Inferior parietal cortex (tissue), 1 donor: ENCODE results near the gene PDIA2.
"Not testable (repeated sequence)": the region's sequence is repeated elsewhere in the genome, so short reads cannot be mapped to it uniquely, and the experiment has no call there.

Source experiments
- DNase-seq: peaks from one replicate; pipeline ENCODE4 v3.0.0-alpha.2; 2016; ENCODE audit errors: extremely low spot score

PDIA2 gene

DNA sequence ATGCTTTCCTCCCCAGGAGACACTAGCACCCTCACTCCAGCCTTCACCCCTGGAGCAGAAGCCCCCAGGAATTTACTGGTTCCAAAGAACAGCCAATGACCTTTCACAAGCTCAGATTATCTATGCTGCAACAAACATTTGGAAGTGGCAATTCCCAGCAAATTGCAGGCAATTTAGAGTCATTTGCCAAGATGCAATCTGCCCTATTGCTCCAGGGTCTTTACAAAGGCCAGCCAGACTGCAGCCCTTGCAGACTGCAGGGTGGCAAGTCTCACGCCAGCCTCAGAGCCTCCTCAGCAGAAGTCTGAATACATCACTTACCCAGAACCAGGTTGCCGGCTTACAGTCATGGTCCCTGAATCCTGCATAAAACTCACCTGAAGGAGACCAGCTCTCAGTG lies 47.8 kb downstream of the PDIA2 start:
- no peak for DNase-seq

DNA sequence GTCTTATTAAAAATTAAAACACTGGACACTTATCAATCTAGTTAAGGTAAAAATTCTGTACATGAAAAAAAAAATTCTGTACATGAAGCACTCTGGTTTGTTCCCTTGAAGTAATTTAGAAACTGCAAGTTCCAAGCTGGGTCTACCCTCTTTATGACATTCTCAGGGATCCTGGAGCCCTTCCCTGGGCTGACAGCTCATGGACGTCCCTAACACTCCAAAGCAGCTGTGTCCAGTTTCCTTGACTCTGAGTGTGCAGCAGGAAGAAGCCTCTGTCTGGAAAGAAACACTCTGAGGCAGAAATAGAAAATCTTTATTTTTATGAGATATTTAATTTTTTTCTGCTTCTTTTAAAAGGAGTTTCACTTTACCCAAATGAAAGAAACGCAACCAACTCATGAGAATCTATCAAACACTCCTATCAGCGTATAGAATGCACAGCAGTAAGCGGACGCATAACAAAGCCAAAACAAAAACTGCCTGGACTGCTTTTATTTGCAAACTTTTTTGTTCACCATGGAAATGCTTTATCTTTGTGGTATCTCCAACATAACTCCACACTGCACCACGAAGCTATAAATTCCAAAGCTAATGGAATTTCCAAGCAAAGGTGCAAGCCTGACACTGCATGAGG lies 48.3 kb downstream of the PDIA2 start:
- DNase-seq = not testable (repeated sequence)

- no peak for DNase-seq
Observed at GRCh38 chr16:333406-334094, 50.6 kb downstream of the PDIA2 start.

- DNase-seq = not testable (repeated sequence)
Observed at GRCh38 chr16:334164-334832, 51.3 kb downstream of the PDIA2 start.

GRCh38 chr16:334861-335632 lies 52.1 kb downstream of the PDIA2 start:
- DNase-seq = not testable (repeated sequence)

- DNase-seq = no peak
Observed at GRCh38 chr16:336269-336668, 53.3 kb downstream of the PDIA2 start.
